Stimulated activated CD4-positive, alpha-beta T cell treated with anti-CD3 and anti-CD28 coated beads, TNF-alpha, amount 100 ng/mL, for 4 hours (primary cell): ENCODE results near the gene PAXX.
"Not testable (repeated sequence)": the region's sequence is repeated elsewhere in the genome, so short reads cannot be mapped to it uniquely, and the experiment has no call there.

Experiments
- DNase-seq, 3 experiments: peaks; one replicate each; pipeline ENCODE4 v3.0.0-alpha.2; 2020; ENCODE audit warnings: low read depth in 3 of 3

Gene PAXX

DNA sequence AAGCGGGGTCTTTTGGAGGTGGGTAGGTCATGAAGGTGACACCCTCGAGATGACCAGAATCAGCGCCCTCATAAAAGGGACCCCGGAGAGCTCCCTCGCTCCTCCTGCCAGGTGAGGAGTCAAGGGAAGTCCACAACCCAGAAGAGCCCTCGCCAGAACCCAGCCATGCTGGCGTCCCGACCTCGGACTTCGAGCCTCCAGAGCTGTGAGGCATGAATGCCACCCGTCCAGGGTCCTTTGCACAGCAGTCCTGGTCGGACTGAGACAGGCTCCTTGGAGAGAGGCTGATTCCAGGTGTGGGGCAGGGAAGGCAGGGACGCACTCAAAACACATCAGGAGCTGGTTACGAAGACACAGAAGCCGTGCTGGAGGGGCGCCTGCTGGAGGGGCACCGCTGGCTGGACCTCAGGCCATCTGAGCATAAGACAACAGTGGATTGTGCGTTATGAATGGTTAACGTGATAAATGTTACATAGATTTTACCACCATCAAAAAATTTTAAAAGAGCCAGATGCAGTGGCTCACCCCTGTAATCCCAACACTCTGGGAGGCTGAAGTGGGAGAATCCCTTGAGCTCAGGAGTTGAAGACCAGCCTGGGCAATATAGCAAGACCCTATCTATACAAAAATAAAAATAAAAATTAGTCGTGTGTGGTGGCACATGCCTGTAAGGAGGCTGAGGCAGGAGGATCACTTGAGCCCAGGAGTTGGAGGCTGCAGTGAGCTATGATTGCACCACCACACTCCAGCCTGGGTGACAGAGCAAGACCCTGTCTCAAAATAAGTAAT is 9.8 kb downstream of the PAXX start:
- no peak for DNase-seq

DNA sequence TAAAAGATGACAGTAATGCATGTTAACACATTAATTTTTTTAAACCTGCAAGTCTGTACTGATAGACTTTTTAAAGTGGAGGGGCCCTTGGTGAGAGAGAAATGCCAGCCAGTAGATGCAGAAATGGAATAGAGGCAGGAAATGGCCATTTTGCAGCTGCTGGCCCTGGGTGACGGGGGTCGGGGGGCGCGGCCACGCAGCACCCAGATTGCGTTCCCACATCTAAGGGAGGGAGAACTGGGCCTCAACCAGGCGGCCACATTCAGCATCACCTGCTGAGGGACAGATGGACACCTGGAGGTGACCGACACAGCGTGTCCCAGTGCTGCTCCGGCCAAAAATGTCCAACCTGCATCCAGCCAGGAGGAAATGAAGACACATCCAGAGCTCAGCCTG is 10.4 kb downstream of the PAXX start:
- DNase-seq = no peak

DNA sequence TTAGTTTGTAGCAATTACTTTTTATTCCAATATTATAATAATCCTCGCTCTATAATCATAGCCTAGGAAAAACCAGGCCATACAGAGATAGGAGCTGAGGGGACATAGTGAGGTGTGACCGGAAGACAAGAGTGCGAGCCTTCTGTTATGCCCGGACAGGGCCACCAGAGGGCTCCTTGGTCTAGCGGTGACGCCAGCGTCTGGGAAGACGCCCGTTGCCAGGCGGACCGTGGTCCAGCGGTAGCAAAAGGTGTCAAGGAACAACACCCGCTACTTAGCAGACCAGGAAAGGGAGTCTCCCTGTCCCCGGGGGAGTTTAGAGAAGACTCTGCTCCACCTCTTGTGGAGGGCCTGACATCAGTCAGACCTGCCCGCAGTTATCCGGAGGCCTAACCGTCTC is 12.1 kb downstream of the PAXX start:
- not testable (repeated sequence) for DNase-seq

DNA sequence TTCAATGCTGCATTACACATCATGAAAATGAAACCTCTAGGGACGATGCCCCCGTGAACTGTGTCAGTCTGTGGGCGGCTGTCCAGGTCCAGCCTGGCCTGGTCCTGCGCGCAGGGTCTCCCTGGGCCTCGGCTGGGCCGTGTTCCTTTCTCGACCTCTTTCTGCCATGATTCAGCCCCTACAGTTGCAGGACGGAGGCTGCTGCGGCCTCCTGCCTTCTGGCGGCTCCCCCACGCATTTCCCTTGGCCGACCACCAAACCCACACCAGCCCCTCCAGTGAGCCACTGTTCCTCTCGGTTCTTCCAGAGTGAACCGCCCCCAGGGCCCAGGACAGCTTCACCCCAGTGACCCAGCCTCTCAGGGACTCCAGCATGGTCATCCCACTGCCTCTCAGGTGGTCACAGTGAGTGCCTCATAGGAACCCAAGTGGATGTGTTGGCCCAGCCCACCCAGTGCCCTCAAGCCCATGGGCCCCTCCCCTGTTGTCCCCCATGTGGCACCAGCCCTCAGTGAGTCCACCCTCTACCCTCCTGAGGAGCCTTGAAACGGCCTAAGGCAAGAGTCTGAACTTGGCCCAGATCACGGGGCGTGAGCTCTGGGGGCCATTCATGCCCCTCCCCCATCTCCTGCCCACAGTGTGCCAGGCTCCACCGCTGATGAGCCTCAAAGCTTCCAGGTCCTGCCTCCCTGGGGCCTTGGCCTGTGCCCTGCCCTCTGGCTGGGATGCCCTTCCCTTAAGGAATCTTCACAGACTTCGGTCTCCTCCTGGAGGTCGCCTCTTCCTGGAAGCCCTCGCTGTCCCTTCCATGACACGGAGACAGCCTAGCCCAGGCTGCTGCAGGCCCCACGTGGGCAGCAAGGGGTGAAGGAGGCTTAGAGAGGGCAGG is 14.1 kb downstream of the PAXX start:
- DNase-seq = no peak

DNA sequence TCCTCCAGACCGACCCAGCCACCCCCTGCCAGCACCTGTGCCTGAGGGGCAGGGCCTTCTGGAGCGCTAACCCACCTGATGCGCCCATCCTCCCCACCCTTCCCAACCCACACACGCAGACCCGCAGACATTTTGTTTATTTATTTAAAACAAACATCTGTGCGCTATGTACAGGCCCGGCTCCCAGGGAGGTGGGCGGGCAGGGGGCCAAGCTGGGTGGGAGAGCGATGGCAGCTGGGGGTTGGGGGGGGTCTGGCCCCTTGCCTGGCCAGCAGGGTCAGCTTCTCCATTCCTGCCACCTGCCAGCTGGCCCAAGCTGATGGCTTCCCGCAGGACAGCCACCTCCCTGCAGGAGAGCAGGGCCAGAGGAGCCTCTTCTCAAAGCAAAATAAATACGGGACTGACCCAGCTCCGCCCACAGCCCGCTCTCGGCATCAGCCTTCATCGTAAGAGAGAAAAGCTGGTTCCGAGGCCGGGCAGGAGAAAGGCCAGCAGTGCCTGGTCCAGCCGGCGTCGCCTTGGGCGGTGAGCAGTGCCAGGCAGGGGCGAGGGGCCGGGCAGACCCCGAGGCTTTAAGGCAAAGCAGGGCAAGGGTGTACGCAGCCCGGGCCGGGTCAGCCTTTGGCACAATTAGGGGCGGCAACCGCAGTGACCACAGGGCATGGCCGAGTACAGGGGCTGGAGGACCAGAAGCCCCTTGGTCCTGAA is 15.0 kb downstream of the PAXX start:
- no peak for DNase-seq

DNA sequence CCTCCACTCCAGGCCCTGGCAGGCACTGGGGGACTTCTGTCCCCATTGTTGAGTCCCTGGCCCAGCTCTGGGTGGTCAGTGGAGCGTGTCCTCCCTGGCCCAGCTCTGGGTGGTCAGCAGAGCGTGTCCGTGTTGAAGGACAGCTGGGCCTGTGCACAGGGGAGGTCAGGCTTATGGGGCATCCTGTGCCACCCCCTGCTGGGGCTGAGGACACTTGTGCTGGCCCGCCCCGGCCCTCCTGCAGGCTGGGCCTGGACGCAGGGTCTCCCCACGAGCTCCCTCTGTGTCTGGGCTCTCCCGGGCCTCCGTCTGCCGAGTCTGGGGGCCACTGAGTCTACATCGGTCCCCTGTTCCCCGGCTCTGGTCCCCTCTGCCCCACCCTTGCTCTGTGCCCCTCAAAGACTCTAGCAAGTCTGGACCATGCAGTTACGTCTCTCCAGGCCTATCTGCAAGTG is 15.6 kb downstream of the PAXX start:
- no peak for DNase-seq

DNA sequence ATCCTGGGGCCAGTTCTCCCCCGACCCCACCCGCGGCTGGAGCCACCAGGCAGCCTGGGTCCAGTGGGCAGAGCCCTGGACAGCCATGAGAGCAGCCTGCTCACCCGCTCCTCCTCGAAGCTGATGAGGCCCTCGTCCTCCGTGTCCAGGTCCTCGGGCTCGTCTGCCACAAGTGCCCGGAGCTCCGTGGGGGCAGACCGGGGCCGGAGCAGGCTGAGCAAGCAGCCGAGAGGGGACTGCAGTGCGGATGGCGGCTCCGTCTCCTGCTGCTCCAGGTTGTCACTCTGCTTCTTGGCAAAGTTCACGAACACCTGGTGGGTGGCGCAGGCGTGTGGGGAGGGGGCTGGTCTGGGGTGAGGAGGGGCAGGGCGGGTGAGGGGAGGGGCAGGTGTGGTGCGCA is 16.1 kb downstream of the PAXX start:
- no peak for DNase-seq

DNA sequence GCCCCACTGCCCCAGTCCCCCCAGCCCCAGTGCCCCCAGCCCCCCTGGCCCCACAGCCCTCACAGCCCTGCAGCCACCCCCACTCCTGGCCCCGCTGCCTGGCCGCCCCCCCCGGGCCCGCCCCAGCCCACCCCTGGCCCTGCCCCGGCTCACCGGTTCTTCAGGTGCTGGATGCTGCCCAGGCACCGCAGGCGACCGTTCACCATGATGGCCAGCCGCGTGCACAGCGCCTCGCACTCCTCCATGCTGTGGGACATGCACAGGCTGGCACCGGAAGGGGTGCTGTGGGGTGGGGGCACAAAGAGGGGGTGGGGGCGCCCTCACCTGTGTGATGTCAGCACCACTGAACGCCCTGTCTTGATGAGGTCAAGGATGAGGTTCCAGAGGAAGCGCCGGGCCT is 17.0 kb downstream of the PAXX start:
- no peak for DNase-seq

DNA sequence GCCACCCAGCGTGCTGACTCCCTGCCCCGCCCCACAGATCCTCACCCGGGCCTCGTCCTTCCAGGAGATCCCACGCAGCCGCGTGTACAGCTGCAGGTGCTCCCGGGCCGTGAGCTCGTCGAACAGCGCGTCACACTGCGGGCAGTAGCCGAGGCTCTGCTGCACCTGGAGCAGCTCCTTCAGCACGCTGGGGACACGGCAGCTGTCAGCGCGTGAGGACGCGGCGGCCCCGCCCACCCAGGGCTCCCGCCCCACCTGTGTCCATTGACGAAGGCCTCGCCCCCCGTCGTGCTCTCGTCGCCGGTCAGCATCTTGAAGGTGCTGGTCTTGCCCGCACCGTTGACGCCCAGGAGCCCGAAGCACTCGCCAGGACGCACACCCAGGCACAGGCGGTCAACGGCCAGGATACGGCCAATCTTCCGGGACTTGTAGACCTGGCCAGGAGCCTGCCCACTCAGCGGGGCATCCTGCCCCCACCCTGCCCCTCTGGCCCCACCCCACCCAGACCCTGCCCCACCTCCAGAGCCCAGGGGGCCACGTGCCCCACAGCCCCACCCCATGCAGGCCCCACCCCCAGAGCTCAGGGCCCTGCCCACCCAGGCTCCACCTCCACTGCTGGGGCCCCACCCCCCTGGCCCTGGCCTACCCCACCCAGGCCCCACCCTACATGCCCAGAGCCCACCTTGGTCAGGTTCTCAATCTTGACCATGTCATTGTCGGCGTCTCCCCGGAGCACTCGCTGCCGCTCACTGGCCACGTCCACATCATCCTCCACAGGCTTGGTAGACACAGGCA is 17.9 kb downstream of the PAXX start:
- DNase-seq = no peak

DNA sequence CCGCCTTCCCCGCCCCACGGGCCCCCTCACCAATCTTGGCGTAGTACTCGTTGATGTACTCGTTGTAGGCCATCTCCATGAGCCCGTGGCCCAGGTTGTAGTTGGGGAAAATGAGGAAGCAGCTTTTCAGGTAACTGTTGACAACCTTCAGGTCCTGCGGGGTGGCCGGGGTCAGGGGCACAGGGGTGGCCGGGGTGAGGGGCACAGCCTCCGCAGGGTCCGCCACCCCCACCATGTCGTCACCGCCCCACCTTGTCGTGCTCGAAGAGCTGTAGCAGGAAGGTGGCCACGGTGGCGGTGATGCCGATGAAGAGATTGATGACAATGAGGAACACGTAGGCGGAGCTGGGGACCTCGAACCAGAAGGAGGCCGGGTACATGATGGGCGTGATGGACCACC is 18.9 kb downstream of the PAXX start:
- no peak for DNase-seq

DNA sequence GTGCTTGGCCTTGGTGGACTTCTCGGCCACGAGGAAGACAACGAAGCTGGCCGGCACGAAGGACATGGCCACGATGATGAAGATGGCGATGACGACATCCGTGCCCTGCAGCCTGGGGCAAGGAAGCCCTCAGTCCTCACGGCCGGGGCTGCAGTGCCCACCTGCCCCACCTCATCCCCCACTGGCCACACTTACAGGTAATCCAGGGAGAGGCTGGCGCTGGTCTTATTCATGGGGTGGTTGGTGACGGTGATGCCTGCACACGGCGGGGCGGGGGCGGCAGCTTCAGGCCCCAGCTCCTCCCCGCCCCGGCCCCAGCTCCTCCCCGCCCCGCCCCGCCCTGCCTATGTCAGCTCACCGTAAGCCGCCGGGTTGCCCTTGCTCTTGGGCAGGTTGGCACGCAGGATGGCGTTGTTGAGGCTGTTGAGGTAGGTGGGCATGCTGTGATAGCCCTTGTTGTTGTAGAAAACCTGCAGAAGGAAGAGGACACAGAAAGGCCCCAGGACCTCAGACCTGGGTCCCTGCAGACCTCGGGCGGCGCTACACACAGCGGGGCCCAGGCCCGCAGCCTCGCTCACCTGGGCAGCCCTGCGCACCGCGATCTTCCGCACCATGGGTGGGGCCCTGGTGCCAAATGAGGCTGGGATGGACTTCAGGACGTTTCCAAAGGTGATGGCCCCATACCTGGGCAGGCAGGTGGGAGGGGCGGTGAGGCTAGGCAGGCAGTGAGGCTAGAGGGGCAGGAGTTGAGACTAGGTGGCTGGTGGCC is 19.9 kb downstream of the PAXX start:
- no peak for DNase-seq

DNA sequence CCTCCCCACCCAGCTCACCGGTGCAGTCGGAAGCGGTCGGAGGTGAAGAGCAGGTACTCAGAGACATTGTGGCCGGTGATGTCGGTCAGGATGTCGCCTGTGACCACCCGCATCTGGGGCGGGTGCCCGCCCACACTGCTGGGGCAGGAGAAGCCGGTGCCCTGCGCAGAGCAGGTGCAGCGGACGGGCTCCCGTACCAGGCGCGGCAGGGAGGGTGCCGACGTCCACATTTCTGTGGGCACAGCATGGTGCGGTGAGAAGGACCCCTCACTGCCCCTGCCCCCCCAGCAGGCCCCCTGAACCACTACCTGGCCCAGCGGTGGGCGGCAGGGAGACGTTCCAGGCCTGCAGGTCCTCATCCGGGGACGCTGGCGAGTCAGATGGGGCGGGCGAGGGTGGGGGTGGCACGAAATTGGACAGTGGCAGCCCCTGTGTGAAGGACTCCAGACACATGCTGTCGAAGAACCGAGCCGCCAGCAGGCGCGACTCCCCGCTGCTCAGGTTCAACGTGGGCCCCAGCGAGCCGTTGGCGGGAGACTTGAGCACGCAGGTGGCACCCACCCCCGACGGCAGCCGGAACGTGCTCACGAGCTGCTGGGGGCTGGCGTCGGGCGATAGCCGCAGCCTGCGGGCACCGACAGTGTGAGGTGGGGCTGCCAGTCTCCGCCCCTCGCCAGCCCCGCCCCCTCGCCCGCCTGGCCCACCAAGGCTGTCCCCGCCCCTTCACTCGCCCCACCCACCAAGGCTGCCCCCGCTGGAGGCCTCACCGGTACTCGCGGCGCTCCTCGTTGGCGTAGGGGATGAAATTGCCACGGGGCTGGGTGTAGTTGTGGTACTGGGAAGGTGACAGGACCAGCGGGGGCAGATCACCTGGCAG is 20.7 kb downstream of the PAXX start:
- DNase-seq = no peak

DNA sequence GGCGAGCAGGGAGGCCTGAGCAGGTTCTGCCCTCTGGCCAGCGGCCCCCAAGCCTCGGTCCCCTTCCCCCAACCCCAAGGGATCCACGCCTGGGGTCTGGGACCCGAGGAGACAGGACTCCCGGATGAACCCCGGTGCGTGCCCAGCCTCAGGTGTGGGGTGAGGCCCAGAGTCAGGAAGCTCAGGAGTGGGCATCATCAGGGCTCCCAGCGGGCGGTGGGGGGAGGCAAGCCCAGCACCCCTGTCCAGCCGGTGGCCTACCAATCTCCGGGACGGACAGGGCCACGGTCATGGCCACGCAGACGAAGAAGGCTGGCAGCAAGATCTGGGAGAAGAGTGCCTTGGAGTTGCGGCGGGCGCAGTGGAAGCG is 21.3 kb downstream of the PAXX start:
- no peak for DNase-seq

DNA sequence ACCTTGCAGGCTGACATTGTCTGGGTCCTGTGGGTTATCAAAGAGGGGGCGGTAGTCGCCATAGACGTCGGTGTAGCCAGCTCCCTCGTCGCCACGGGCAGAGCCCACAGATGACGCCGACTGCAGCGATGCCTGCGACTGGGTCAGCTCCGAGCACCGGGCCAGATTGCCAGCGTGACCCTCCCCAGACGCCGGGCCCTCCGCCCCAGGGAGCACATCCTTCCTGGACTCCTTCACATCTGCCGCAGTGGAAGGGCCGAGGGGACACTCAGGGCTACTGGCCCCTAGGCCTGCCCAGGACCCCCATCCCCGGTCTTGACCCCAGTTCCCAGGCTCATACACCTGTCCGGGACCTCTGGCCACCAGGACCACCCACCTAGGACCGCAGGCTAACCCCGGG is 21.9 kb downstream of the PAXX start:
- no peak for DNase-seq

DNA sequence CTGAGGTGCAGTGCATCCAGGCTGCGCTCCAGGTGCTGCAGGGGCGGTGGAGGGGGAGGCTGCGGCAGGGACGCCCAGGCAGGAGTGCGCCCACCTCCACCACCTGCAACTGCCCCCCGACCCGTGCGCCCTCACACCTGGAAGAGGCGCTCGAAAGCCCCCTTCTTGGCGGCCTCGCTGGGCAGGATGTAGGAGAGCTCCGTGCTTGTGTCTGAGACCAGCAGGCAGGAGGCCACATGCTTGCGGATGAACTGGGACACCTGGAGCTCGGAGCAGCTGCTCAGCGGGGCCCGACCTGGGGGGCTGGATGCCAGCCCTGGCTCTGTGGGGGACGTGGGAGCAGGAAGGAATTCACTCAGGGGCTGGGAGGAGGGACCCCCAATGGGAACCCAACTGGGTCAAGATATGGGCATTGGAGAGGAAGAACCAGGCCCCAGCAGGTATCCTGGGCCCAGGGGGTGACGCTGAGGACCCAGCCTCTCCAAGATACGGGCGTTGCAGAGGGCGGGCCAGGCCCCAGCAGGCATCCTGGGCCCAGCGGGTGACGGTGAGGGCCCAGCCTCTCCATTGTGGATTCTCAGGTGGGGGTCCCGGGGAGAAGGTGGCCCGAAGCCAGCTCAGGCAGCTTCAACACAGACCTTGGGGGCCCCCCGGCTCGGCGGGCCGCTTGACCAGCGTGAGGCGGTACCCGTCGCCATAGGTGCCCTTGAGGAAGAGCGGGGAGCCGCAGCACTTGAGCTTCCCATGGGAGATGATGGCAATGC is 22.7 kb downstream of the PAXX start:
- no peak for DNase-seq

DNA sequence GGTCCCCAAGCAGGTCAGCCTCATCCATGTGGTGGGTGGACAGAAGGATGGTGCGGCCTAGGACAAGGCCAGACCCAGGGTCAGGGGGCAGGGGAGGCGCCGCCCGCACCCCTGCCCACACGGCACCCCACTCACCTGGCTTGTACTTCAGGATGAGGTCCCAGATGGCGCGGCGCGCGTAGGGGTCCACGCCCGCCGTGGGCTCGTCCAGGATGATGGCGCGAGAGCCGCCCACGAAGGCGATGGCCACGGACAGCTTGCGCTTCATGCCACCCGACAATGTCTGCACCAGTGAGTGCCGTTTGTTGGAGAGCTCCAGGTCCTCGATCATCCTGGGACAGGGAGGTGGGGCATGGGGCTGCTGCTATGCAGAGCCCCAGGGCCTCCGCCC is 23.3 kb downstream of the PAXX start:
- no peak for DNase-seq

DNA sequence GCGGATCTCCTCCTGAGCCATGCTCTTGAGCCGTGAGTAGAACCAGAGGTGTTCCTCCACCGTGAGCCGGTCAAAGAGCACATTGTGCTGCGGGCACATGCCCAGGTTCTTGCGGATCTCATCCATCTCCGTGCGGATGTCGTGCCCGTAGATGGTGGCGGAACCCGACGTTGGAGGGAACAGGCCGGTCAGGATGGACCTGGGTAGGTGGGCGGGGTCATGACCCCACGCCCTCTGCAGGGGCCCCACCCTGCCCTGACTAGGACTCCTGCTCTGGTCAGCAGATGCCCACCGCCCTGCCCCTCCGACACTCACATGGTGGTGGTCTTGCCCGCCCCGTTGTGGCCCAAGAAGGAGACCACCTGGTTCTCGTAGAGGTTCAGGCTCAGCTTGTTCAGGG is 23.8 kb downstream of the PAXX start:
- DNase-seq = no peak

DNA sequence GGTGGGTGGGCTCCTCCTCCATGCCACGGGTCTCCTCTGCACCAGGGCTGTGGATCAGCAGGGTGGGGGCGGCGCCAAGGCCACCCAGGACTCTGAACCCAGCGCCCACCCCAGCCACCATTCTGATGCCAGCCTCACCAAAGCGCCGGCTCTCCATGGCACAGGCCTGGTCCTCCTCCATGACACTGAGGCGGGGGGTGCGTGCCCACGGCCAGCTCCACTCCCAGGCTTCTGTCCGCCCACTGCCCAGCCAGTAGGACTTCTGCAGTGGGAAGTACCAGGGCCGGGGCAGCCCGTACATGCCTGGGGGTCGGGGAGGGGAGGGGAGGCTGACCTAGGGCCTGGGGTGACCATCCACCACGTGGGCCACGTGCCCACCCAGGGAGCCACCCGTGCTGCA is 24.2 kb downstream of the PAXX start:
- DNase-seq = no peak

DNA sequence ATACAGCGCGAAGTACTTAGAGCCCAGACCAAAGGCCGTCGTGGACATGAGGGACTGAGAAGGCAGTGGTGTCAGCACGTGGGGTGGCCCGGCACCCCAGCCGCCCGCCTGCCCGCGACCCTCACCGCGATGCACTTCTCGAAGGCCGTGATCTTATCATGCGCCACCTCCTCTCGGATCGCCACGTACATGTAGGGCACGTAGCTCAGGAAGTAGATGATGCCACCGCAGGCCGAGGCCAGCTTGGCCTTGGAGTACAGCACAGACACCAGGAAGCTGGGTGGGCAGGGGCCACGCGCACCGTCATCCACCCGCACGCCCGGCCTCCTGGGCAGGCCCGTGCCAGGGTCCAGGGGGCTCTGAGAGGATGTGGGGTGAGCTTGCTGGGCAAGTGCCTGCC is 24.8 kb downstream of the PAXX start:
- no peak for DNase-seq
